ENCODE results near the gene PKD2.
"Not testable (repeated sequence)": the region's sequence is repeated elsewhere in the genome, so short reads cannot be mapped to it uniquely, and the experiment has no call there.

The PKD2 gene

GRCh38 chr4:87986508-87986907 lies 20.9 kb upstream of the PKD2 start:
- TF ChIP-seq CTCF (IDR thresholded peaks at IDR 0.05; ENCODE audit: low read depth, low read length), result no peak
- DNase-seq (ENCODE audit: extremely low read depth, low read depth), result no peak

GRCh38 chr4:87989765-87990164 lies 17.7 kb upstream of the PKD2 start:
- TF ChIP-seq CTCF (IDR thresholded peaks at IDR 0.05; ENCODE audit: low read depth, low read length), result no peak

GRCh38 chr4:87995435-87995834 lies 12.0 kb upstream of the PKD2 start:
- no peak for DNase-seq (ENCODE audit: extremely low read depth, low read depth)
- no peak for TF ChIP-seq CTCF (IDR thresholded peaks at IDR 0.05; ENCODE audit: low read depth, low read length)

More at GRCh38 chr4:87989765-87990164, 17.7 kb upstream of the PKD2 start:
- no peak for DNase-seq (ENCODE audit: extremely low read depth, low read depth)

- not testable (repeated sequence) for DNase-seq (ENCODE audit: extremely low read depth, low read depth)
Observed at GRCh38 chr4:87999191-87999691, 8.2 kb upstream of the PKD2 start.

GRCh38 chr4:88001871-88002270 lies 5.6 kb upstream of the PKD2 start:
- TF ChIP-seq CTCF (IDR thresholded peaks at IDR 0.05; ENCODE audit: low read depth, low read length), result no peak

GRCh38 chr4:88002786-88003185 lies 4.6 kb upstream of the PKD2 start:
- no peak for DNase-seq (ENCODE audit: extremely low read depth, low read depth)
- TF ChIP-seq CTCF (IDR thresholded peaks at IDR 0.05; ENCODE audit: low read depth, low read length), result no peak

More at GRCh38 chr4:88001871-88002270, 5.6 kb upstream of the PKD2 start:
- no peak for DNase-seq (ENCODE audit: extremely low read depth, low read depth)

- no peak for DNase-seq (ENCODE audit: extremely low read depth, low read depth)
- no peak for TF ChIP-seq CTCF (IDR thresholded peaks at IDR 0.05; ENCODE audit: low read depth, low read length)
Observed at GRCh38 chr4:88003261-88003660, 4.2 kb upstream of the PKD2 start.

- no peak for TF ChIP-seq CTCF (IDR thresholded peaks at IDR 0.05; ENCODE audit: low read depth, low read length)
- no peak for DNase-seq (ENCODE audit: extremely low read depth, low read depth)
Observed at GRCh38 chr4:88005076-88005475, 2.4 kb upstream of the PKD2 start.

All from AG09319 (cell line).